ENCODE measurements around the gene GPR68. TPM values are rescaled to one million over a fixed set of nuclear protein-coding genes. Genes with fewer than 3 reads are reported as not detected.
"Not testable (repeated sequence)": the region's sequence is repeated elsewhere in the genome, so short reads cannot be mapped to it uniquely, and the experiment has no call there.

GPR68 gene
- total and polyA plus RNA-seq, 2 experiments from 2014 or later, result 0.20 to 0.42 TPM

GRCh38 chr14:91270188-91270587, 25.7 kb upstream of the GPR68 start:
- Histone ChIP-seq H3K36me3 (replicated peaks; ENCODE audit: insufficient read depth, low read depth) (no peaks in the 10 kb centered on the region), H3K9me2 (replicated peaks; ENCODE audit: insufficient read depth) (no peaks in the 10 kb centered on the region), H3K27me3 (no peaks in the 10 kb centered on the region), H4K20me1 (ENCODE audit: insufficient read depth, poor library complexity, severe bottlenecking) (no peaks in the 10 kb centered on the region), H3K4me3 (no peak overlapping the region), H3K4me2 (no peak overlapping the region), H3K4me1 (ENCODE audit: insufficient read depth) (no peaks in the 10 kb centered on the region), H2AFZ (no peak overlapping the region), H3K79me2 (no peaks in the 10 kb centered on the region), H3K27ac (no peak overlapping the region), H3K9me3 (ENCODE audit: low read depth) (no peaks in the 10 kb centered on the region)
- no peak for TF ChIP-seq EZH2 (IDR thresholded peaks at IDR 0.05; ENCODE audit: borderline replicate concordance)
- no peak for TF ChIP-seq EZH2phosphoT487 (IDR thresholded peaks at IDR 0.05; ENCODE audit: low read depth, severe bottlenecking, unreplicated experiment)
- TF ChIP-seq CTCF (IDR thresholded peaks at IDR 0.05; ENCODE audit: poor library complexity), result no peak
- WGBS (ENCODE audit: low lambda C conversion rate, missing lambda C conversion rate), result 94% methylated on average over 6 of the region's 6 CpGs
- DNase-seq (ENCODE audit: low spot score), result no peak

GRCh38 chr14:91269076-91269991, 24.8 kb upstream of the GPR68 start:
- Histone ChIP-seq H4K20me1 (ENCODE audit: insufficient read depth, poor library complexity, severe bottlenecking) (no peaks in the 10 kb centered on the region), H3K4me3 (no peak overlapping the region), H3K27ac (no peak overlapping the region), H3K4me1 (ENCODE audit: insufficient read depth) (peaks cover 6% of the 10 kb centered on the region), H2AFZ (no peak overlapping the region), H3K36me3 (replicated peaks; ENCODE audit: insufficient read depth, low read depth) (no peaks in the 10 kb centered on the region), H3K4me2 (no peak overlapping the region), H3K79me2 (no peaks in the 10 kb centered on the region), H3K9me2 (replicated peaks; ENCODE audit: insufficient read depth) (no peaks in the 10 kb centered on the region), H3K9me3 (ENCODE audit: low read depth) (no peaks in the 10 kb centered on the region), H3K27me3 (no peaks in the 10 kb centered on the region)
- no peak for TF ChIP-seq EZH2phosphoT487 (IDR thresholded peaks at IDR 0.05; ENCODE audit: low read depth, severe bottlenecking, unreplicated experiment)
- no peak for TF ChIP-seq EZH2 (IDR thresholded peaks at IDR 0.05; ENCODE audit: borderline replicate concordance)
- TF ChIP-seq CTCF (IDR thresholded peaks at IDR 0.05; ENCODE audit: poor library complexity), result no peak
- no peak for DNase-seq (ENCODE audit: low spot score)
- 85% methylated on average over 20 of the region's 24 CpGs for WGBS (ENCODE audit: low lambda C conversion rate, missing lambda C conversion rate)

- Histone ChIP-seq H3K4me2 (no peak overlapping the region), H3K9me2 (replicated peaks; ENCODE audit: insufficient read depth) (no peaks in the 10 kb centered on the region), H3K36me3 (replicated peaks; ENCODE audit: insufficient read depth, low read depth) (no peaks in the 10 kb centered on the region), H3K27me3 (no peaks in the 10 kb centered on the region), H2AFZ (no peak overlapping the region), H3K79me2 (no peaks in the 10 kb centered on the region), H4K20me1 (ENCODE audit: insufficient read depth, poor library complexity, severe bottlenecking) (no peaks in the 10 kb centered on the region), H3K9me3 (ENCODE audit: low read depth) (no peaks in the 10 kb centered on the region), H3K4me3 (no peak overlapping the region), H3K4me1 (ENCODE audit: insufficient read depth) (peaks cover 6% of the 10 kb centered on the region), H3K27ac (no peak overlapping the region)
- DNase-seq (ENCODE audit: low spot score), result no peak
- TF ChIP-seq CTCF (IDR thresholded peaks at IDR 0.05; ENCODE audit: poor library complexity), result no peak
- no peak for TF ChIP-seq EZH2 (IDR thresholded peaks at IDR 0.05; ENCODE audit: borderline replicate concordance)
- no peak for TF ChIP-seq EZH2phosphoT487 (IDR thresholded peaks at IDR 0.05; ENCODE audit: low read depth, severe bottlenecking, unreplicated experiment)
- 89% methylated on average over 7 of the region's 7 CpGs for WGBS (ENCODE audit: low lambda C conversion rate, missing lambda C conversion rate)
Observed at GRCh38 chr14:91267965-91268437, 23.5 kb upstream of the GPR68 start.

- H3K36me3 ChIP-seq (replicated peaks; ENCODE audit: insufficient read depth, low read depth); H3K4me1 ChIP-seq (ENCODE audit: insufficient read depth); H3K27ac ChIP-seq; H4K20me1 ChIP-seq (ENCODE audit: insufficient read depth, poor library complexity, severe bottlenecking); H2AFZ ChIP-seq; H3K79me2 ChIP-seq; H3K9me3 ChIP-seq (ENCODE audit: low read depth); H3K9me2 ChIP-seq (replicated peaks; ENCODE audit: insufficient read depth); H3K4me2 ChIP-seq; DNase-seq (ENCODE audit: low spot score); H3K4me3 ChIP-seq; H3K27me3 ChIP-seq: not testable (repeated sequence)
- 93% methylated on average over 15 of the region's 15 CpGs for WGBS (ENCODE audit: low lambda C conversion rate, missing lambda C conversion rate)
Observed at GRCh38 chr14:91266276-91266675, 21.8 kb upstream of the GPR68 start.
